Astrocyte (in vitro differentiated cells and primary cell): ENCODE measurements around the gene C2orf92. TPM values are rescaled to one million over a fixed set of nuclear protein-coding genes. Genes with fewer than 3 reads are reported as not detected.

Experiments
- DNase-seq: peaks from one replicate; pipeline ENCODE4 v3.0.0-alpha.2; 2010; ENCODE audit warnings: low read depth
- FAIRE-seq: peaks from 2 replicates; lab custom pipeline; 2011; peaks lifted over from hg19 to GRCh38; lab: Jason Lieb, UNC
- H2AFZ ChIP-seq: 2 replicates; pipeline ENCODE4 v1.6.0; 2012; ENCODE audit warnings: low read depth, low read length, inconsistent platforms
- H3K27ac ChIP-seq: 2 replicates; pipeline ENCODE4 v1.5.1; 2011; ENCODE audit warnings: low read depth, low read length, inconsistent platforms
- H3K27me3 ChIP-seq: 2 replicates; pipeline ENCODE4 v1.6.0; 2011; ENCODE audit warnings: low read length, inconsistent platforms; ENCODE audit not compliant: insufficient read depth
- H3K36me3 ChIP-seq: 2 replicates; pipeline ENCODE4 v1.5.1; 2011; ENCODE audit warnings: low read length, inconsistent platforms; ENCODE audit not compliant: insufficient read depth
- H3K4me1 ChIP-seq: 2 replicates; pipeline ENCODE4 v1.5.1; 2011; ENCODE audit warnings: low read length, inconsistent platforms; ENCODE audit not compliant: insufficient read depth
- H3K4me2 ChIP-seq: 2 replicates; pipeline ENCODE4 v1.6.0; 2012; ENCODE audit warnings: low read length, inconsistent platforms
- H3K4me3 ChIP-seq: 2 replicates; pipeline ENCODE4 v1.5.1; 2011; ENCODE audit warnings: low read depth, mild to moderate bottlenecking, low read length, inconsistent platforms; ENCODE audit not compliant: insufficient read depth
- H3K79me2 ChIP-seq: 2 replicates; pipeline ENCODE4 v1.6.0; 2012; ENCODE audit warnings: mild to moderate bottlenecking, low read length, inconsistent platforms; ENCODE audit not compliant: insufficient read depth
- H3K9ac ChIP-seq: 2 replicates; pipeline ENCODE4 v1.6.0; 2012; ENCODE audit warnings: mild to moderate bottlenecking, low read length, inconsistent platforms
- H3K9me3 ChIP-seq: 2 replicates; pipeline ENCODE4 v1.5.1; 2012; ENCODE audit warnings: low read depth, mild to moderate bottlenecking, low read length, inconsistent platforms; ENCODE audit not compliant: insufficient read depth
- H4K20me1 ChIP-seq: 2 replicates; pipeline ENCODE4 v1.6.0; 2012; ENCODE audit warnings: low read length, inconsistent platforms; ENCODE audit not compliant: insufficient read depth
- H3K27ac Mint-ChIP-seq: one replicate; pipeline ENCODE4 v1.8.0; 2021; ENCODE audit warnings: mild to moderate bottlenecking, mixed read lengths; ENCODE audit not compliant: unreplicated experiment
- H3K27me3 Mint-ChIP-seq: one replicate; pipeline ENCODE4 v1.8.0; 2021; ENCODE audit warnings: low read depth, mixed read lengths; ENCODE audit not compliant: unreplicated experiment
- H3K36me3 Mint-ChIP-seq: one replicate; pipeline ENCODE4 v1.8.0; 2021; ENCODE audit warnings: low read depth, mixed read lengths; ENCODE audit not compliant: unreplicated experiment
- H3K4me1 Mint-ChIP-seq: one replicate; pipeline ENCODE4 v1.8.0; 2021; ENCODE audit warnings: low read depth, mixed read lengths; ENCODE audit not compliant: unreplicated experiment
- H3K4me3 Mint-ChIP-seq: one replicate; pipeline ENCODE4 v1.8.0; 2021; ENCODE audit warnings: mild to moderate bottlenecking, moderate library complexity, mixed read lengths; ENCODE audit not compliant: unreplicated experiment
- H3K9me3 Mint-ChIP-seq: one replicate; pipeline ENCODE4 v1.8.0; 2021; ENCODE audit warnings: mild to moderate bottlenecking, mixed read lengths; ENCODE audit not compliant: unreplicated experiment
- CTCF ChIP-seq: IDR thresholded peaks from 2 replicates; pipeline ENCODE4 v1.5.1; 2011; ENCODE audit warnings: low read depth, mild to moderate bottlenecking, inconsistent platforms, low read length, moderate library complexity; ENCODE audit not compliant: insufficient read depth
- EZH2 ChIP-seq: IDR thresholded peaks from 2 replicates; pipeline ENCODE4 v1.6.1; 2012; ENCODE audit warnings: mild to moderate bottlenecking, low read length, inconsistent platforms; ENCODE audit not compliant: insufficient read depth
- total RNA-seq: library from RNA; stranded (reverse); gene quantifications from 2 replicates; pipeline ENCODE4 v1.2.1, GENCODE V29; 2021

Gene C2orf92
- total RNA-seq, 1 donor from 2014 or later: 15.3 TPM

DNA sequence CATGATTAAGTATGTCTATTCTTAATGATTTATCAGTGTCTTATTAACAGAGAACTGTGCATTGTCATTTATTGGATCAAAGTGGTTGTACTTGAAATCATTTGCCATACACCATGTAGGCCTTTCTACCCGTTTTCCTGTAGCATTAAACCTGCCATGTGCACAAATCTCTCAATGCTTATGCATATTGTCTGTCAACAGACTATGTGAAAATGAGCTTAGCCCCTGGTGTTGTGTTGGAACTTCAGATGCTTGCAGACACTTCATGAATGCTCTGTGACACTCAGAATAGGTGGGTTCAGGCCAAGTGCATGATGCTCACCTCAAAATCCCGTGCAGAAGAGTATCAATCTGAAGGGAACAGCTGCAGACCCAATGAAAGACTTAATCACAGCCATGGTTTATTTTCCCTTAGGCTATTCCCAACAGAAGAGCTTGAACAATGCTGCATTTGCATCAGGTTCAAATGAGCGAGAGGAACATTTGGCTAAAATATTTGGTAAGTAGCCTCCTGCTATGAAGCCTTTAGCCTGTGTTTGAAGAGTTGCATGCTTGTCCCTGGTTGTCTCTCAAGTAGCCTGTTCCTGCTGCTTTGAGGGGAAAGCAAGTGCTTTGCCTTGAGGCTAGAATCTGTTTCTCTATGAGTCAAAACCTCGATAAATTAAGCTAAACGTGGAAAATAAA, 6.1 kb downstream of the C2orf92 start:
- Histone ChIP-seq H3K4me2 (no peak overlapping the region), H3K27me3 (no peaks in the 10 kb centered on the region)

DNA sequence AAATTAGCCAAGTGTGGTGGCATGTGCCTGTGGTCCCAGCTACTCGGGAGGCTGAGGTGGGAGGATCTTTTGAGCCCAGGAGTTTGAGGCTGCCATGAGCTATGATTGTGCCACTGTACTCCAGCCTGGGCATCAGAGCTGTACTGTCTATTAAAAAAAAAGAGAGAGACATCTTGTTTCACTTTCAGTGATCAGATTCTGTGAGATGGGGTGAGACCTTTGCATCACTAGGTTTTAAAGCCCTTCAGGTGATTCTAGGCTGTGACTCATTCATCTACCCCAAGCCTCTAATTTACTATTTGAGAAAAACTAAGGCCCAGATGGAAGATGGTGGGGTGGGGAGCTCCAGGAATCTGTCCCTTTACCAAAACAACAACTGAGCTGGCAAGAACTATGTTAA, 7.1 kb downstream of the C2orf92 start:
- Histone ChIP-seq H3K4me2 (no peak overlapping the region), H2AFZ (no peak overlapping the region), H3K9me3 (no peaks in the 10 kb centered on the region), H4K20me1 (no peaks in the 10 kb centered on the region), H3K36me3 (no peaks in the 10 kb centered on the region), H3K9ac (no peak overlapping the region), H3K79me2 (no peaks in the 10 kb centered on the region), H3K27me3 (no peaks in the 10 kb centered on the region), H3K4me3 (no peak overlapping the region), H3K27ac (no peak overlapping the region), H3K4me1 (peaks cover 5% of the 10 kb centered on the region)
- TF ChIP-seq CTCF (no peak), EZH2 (no peak)
- H3K4me1 Mint-ChIP-seq: peaks cover 8% of the 10 kb centered on the region
- no peak overlapping the region for H3K27ac Mint-ChIP-seq
- FAIRE-seq (no peak), DNase-seq (no peak)
- H3K9me3 Mint-ChIP-seq: no peaks in the 10 kb centered on the region
- H3K4me3 Mint-ChIP-seq: no peak overlapping the region
- peaks cover 9% of the 10 kb centered on the region for H3K36me3 Mint-ChIP-seq
- no peaks in the 10 kb centered on the region for H3K27me3 Mint-ChIP-seq

More for the DNA sequence above, 6.1 kb downstream of the C2orf92 start:
- Mint-ChIP-seq H3K4me1 (peaks cover 8% of the 10 kb centered on the region), H3K36me3 (peaks cover 9% of the 10 kb centered on the region), H3K4me3 (no peak overlapping the region), H3K27me3 (no peaks in the 10 kb centered on the region), H3K9me3 (no peaks in the 10 kb centered on the region), H3K27ac (no peak overlapping the region)
- no peak for DNase-seq
- no peaks in the 10 kb centered on the region for H3K36me3 ChIP-seq
- peaks cover 5% of the 10 kb centered on the region for H3K4me1 ChIP-seq
- no peak overlapping the region for H3K4me3 ChIP-seq
- H3K79me2 ChIP-seq: no peaks in the 10 kb centered on the region
- FAIRE-seq: no peak
- no peak overlapping the region for H3K27ac ChIP-seq
- H4K20me1 ChIP-seq: no peaks in the 10 kb centered on the region
- TF ChIP-seq CTCF: no peak
- TF ChIP-seq EZH2: no peak
- H3K9ac ChIP-seq: no peak overlapping the region
- H2AFZ ChIP-seq: no peak overlapping the region
- H3K9me3 ChIP-seq: no peaks in the 10 kb centered on the region

DNA sequence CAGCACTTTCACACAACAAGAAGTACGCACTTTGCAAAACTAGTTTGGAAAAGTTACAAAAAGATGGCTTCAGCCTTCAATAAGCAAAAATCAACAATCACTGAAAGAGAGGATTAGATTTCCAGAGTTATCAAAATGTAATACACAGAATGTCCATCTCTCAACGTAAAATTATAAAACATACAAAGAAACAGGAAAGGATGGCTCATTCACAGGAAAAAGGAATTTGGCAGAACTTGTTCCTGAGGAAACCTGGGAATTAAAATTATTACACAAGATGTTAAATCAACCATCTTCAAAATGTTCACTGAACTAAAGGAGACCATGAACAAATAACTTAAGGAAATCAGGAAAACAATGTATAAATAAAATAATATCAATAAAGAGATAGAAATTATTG, 8.0 kb downstream of the C2orf92 start:
- no peak for FAIRE-seq
- Histone ChIP-seq H3K4me1 (peaks cover 5% of the 10 kb centered on the region), H3K27ac (no peak overlapping the region), H3K9ac (no peak overlapping the region), H3K79me2 (no peaks in the 10 kb centered on the region), H3K9me3 (no peaks in the 10 kb centered on the region), H2AFZ (no peak overlapping the region), H3K36me3 (no peaks in the 10 kb centered on the region), H3K4me2 (no peak overlapping the region), H3K27me3 (no peaks in the 10 kb centered on the region), H4K20me1 (no peaks in the 10 kb centered on the region), H3K4me3 (no peak overlapping the region)
- H3K27ac Mint-ChIP-seq: no peak overlapping the region
- H3K4me1 Mint-ChIP-seq: peaks cover 8% of the 10 kb centered on the region
- H3K27me3 Mint-ChIP-seq: no peaks in the 10 kb centered on the region
- no peak for TF ChIP-seq EZH2
- TF ChIP-seq CTCF: no peak
- no peaks in the 10 kb centered on the region for H3K9me3 Mint-ChIP-seq
- peaks cover 9% of the 10 kb centered on the region for H3K36me3 Mint-ChIP-seq
- no peak overlapping the region for H3K4me3 Mint-ChIP-seq
- no peak for DNase-seq
